ENCODE data around the gene MTMR11. TPM values are rescaled to one million over a fixed set of nuclear protein-coding genes. Genes with fewer than 3 reads are reported as not detected.
A peak's percentile ranks its signal among the peaks of the same experiment; 100 is the strongest.

Gene MTMR11
- total RNA-seq, 1 experiment from 2014 or later, result 7.1 TPM

- CTCF ChIA-PET, result interaction anchor here (1.3 to 1.8 kb wide), 2 partner anchors 280 to 302 kb away, joined by 5 to 6 read pairs; no protein-coding TSS in a partner anchor
- Mint-ChIP-seq H3K9me3 (no peaks in the 10 kb centered on the region), H3K27ac (no peak overlapping the region), H3K27me3 (ENCODE audit: low read depth) (no peaks in the 10 kb centered on the region), H3K4me3 (no peak overlapping the region), H3K4me1 (peaks cover 4% of the 10 kb centered on the region), H3K36me3 (no peaks in the 10 kb centered on the region)
- ATAC-seq (peak; percentile 0; the same call in 1 of the 2 replicates), DNase-seq (ENCODE audit: low spot score) (peak; percentile 63)
- POLR2A ChIA-PET, result interaction anchor here (0.7 to 6.1 kb wide), 12 partner anchors 14 to 277 kb away, joined by 3 to 51 read pairs (median 16); partner anchors contain the start of genes BOLA1, MTMR11, OTUD7B and SF3B4
- peak; percentile 93 for TF ChIP-seq PRRX2 (CRISPR knock-in tag; IDR thresholded peaks at IDR 0.05)
- no peak for TF ChIP-seq KAT7 (CRISPR knock-in tag; IDR thresholded peaks at IDR 0.05; ENCODE audit: borderline replicate concordance)
- peak; percentile 98 for TF ChIP-seq EMX1 (CRISPR knock-in tag; IDR thresholded peaks at IDR 0.05)
- peak; percentile 39; the same call in 1 of the 2 replicates for TF ChIP-seq GABPB1 (CRISPR knock-in tag; IDR thresholded peaks at IDR 0.05)
- TF ChIP-seq ZNF532 (CRISPR knock-in tag; IDR thresholded peaks at IDR 0.05; ENCODE audit: borderline replicate concordance), result peak; percentile 94
- TF ChIP-seq ZNF232 (CRISPR knock-in tag; IDR thresholded peaks at IDR 0.05), result no peak
- peak; percentile 97 for TF ChIP-seq ERG (CRISPR knock-in tag; IDR thresholded peaks at IDR 0.05)
- peak; percentile 73 for TF ChIP-seq CDX4 (CRISPR knock-in tag; IDR thresholded peaks at IDR 0.05; ENCODE audit: borderline replicate concordance)
- no peak for TF ChIP-seq ZSCAN18 (CRISPR knock-in tag; IDR thresholded peaks at IDR 0.05)
- TF ChIP-seq ZBTB21 (CRISPR knock-in tag; IDR thresholded peaks at IDR 0.05; ENCODE audit: borderline replicate concordance), result no peak
- no peak for TF ChIP-seq STAT6 (CRISPR knock-in tag; conservative IDR thresholded peaks at IDR 0.05; ENCODE audit: low read depth)
- peak; percentile 90 for TF ChIP-seq ZNF416 (CRISPR knock-in tag; IDR thresholded peaks at IDR 0.05)
- no peak for TF ChIP-seq ZNF138 (CRISPR knock-in tag; conservative IDR thresholded peaks at IDR 0.05)
- no peak for TF ChIP-seq ELF4 (CRISPR knock-in tag; IDR thresholded peaks at IDR 0.05; ENCODE audit: low read depth)
- peak; percentile 24; the same call in 1 of the 2 replicates for TF ChIP-seq MAX (CRISPR knock-in tag; IDR thresholded peaks at IDR 0.05)
- TF ChIP-seq NR1H2 (CRISPR knock-in tag; IDR thresholded peaks at IDR 0.05), result no peak
- TF ChIP-seq ATF3 (CRISPR knock-in tag; conservative IDR thresholded peaks at IDR 0.05), result 0 out of 2 replicates have a peak, but pooled peaks have one; percentile 19
- no peak; the same call in 1 of the 2 replicates for TF ChIP-seq ZBTB43 (CRISPR knock-in tag; IDR thresholded peaks at IDR 0.05)
- peak; percentile 97 for TF ChIP-seq ZNF671 (CRISPR knock-in tag; IDR thresholded peaks at IDR 0.05)
- TF ChIP-seq ETV6 (CRISPR knock-in tag; IDR thresholded peaks at IDR 0.05), result no peak
- 0 out of 2 replicates have a peak, but pooled peaks have one; percentile 8 for TF ChIP-seq FOXP1 (CRISPR knock-in tag; IDR thresholded peaks at IDR 0.05; ENCODE audit: borderline replicate concordance)
- TF ChIP-seq CREB1 (CRISPR knock-in tag; IDR thresholded peaks at IDR 0.05), result no peak
- no peak for TF ChIP-seq RORB (CRISPR knock-in tag; IDR thresholded peaks at IDR 0.05)
- peak; percentile 96 for TF ChIP-seq NFATC4 (CRISPR knock-in tag; IDR thresholded peaks at IDR 0.05)
Measured at GRCh38 chr1:149885339-149886120, 51.1 kb downstream of the MTMR11 start.
